LHCN-M2 (cell line): ENCODE data around the gene WASHC4. TPM values are rescaled to one million over a fixed set of nuclear protein-coding genes. Genes with fewer than 3 reads are reported as not detected.
"Not testable (repeated sequence)": the region's sequence is repeated elsewhere in the genome, so short reads cannot be mapped to it uniquely, and the experiment has no call there.

Source experiments
- DNase-seq: peaks from one replicate; pipeline ENCODE4 v3.0.0-alpha.2; 2012; ENCODE audit warnings: low read depth
- total RNA-seq: library from RNA; depleted of rRNA; stranded (reverse); fragments of >200 nt; gene quantifications from 2 replicates; pipeline ENCODE4 v1.2.3, GENCODE V29; 2014

The WASHC4 gene
- total RNA-seq, 1 experiment from 2014 or later = 83.5 TPM

DNA sequence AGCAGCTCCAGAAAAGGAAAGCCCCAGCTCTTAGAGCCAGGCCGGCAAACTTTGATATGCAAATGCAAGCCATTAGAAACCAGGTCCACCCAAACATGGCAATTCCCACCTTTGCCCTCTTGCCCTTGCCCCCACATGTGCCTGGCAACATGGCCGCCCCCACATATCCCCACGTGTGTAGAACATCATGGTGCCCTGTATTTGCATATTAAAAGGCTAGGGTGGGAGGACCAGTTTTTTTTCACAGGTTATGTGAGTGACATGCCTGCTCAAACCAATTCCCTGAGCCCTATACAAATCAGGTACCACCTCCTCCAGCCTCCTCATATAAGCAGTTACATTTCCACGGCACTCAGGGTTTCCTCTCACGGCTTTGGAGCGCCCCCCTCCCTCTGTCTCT is 17.2 kb upstream of the WASHC4 start:
- no peak for DNase-seq

DNA sequence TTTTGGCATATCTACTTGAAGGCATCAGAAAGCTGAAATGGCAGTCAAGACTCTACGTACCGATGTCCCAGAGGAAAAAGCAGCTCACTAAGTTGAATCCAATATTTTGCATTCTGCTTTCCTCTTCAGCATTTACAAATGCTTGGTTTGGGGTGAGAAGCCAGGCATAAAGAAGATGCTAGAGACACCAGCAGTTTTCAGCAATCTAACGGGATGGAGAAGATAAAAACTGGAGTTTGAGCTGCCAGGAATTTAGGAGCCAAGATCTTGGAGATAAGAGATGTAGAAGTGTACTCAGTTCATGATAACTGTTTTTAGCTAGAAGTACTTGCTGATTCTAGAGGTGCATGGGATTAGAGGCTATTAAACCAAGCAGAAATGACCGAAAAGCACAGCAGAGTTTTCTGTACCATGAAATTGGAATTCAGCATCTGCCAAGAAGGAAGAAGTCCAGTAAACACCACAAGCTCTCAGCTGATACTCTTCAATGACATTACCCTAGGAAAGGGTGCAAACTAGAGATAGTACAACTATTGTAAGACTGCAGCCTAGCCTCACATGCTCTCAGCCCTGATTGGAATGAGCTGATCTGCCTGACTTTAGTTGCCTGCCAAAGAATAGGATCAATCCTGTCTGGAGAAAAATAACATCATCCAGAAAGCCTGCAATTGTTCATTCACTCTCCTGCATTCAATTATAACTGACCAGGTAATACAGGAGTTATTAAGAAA is 15.9 kb upstream of the WASHC4 start:
- no peak for DNase-seq

- DNase-seq = no peak
Measured at GRCh38 chr12:105092336-105092735, 15.2 kb upstream of the WASHC4 start.

GRCh38 chr12:105095338-105095737 is 12.2 kb upstream of the WASHC4 start:
- not testable (repeated sequence) for DNase-seq

DNA sequence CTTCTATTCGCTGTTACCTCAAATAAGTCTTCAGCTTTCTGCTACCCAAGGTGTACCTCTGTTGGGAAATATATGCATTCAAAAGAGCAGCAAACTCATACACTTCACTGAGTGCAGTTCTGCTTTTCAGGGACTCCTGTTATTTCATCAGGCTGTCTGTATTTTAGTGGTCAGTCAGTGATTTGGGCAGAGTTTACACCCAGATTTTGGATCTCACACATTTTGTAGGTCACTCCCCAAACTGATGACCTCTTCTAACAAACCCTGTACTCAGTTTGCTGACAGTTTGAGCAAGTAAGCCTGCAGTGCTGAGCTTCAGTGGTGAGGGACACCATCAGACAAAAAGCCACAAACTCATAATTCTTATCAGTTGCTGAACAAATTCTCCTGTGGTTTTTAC is 8.2 kb upstream of the WASHC4 start:
- no peak for DNase-seq

- DNase-seq = peak; percentile 76
Measured at GRCh38 chr12:105100207-105100985, 7.1 kb upstream of the WASHC4 start.

GRCh38 chr12:105100998-105101397 is 6.5 kb upstream of the WASHC4 start:
- peak; percentile 46 for DNase-seq

DNA sequence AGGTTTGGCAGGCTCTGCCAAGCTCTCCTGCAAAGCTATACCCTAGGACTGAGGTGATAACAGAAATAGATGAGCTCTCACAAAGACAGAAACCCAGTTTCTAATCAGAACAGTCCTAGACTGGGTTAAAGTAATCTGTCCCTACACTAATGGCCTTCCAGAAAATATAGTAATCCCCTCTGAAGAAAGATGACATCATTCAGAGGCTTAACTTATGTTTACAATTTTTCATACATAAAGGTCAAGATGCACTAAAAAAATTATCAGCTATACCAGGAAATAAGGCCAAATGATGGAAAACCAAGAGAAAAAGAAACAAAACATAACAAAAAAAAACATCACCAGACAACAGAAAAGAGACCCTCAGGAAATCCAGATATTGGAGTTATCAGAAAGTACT is 4.9 kb upstream of the WASHC4 start:
- DNase-seq = no peak

- DNase-seq = no peak
Measured at GRCh38 chr12:105104762-105105161, 2.8 kb upstream of the WASHC4 start.

DNA sequence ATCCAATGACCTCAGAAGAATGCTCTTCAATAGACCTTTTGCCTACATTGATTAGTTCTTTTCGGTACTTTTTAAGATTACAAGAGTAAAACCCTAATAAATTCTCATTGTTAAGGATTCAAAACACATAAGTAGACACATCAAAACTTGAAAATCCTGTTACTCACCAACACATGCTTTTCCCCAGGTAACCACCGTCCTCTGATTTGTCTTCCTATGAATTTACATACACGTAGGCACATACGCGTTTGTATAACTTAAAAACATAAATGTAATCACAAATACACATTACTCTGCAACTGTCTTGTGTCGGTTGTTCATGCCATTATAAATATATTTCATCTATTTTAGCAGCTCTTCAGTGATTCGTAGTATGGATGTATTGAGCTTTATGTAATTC is 910 bp upstream of the WASHC4 start:
- no peak for DNase-seq

- DNase-seq = peak; percentile 50
Measured at GRCh38 chr12:105107171-105107493, 399 bp upstream of the WASHC4 start.

DNA sequence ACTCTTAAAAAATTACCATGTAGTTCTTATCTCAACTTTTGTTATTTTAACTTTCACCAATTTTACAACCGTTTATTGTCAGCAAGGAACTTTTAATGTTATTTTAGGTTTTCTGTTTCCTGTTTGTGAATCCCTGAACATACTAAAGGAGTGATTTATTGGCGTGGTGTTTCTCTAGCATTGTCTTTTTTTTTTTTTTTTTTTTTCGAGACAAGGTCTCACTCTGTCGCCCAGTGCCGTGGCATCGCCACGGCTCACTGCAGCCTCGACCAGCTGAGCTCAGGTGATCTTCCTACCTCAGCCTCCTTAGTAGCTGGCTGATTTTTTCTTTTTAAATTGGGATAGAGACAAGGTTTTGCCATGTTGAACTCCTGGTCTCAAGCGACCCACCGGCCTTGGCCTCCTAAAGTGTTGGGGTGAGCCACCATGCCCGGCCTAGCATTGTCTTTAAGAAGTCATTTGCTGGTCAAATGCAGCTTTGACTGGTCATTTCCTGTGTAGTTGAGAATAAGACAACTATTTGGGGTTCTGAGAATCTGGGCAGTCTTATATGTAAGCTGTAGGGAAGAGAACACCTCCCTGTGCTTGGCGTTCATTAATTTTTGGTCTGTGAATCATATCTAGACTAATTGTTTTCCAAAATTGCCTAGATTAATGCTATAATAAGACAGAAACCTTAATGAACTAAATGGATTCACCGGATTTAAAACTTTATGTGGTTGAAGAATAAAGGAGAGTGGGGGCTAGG is 2.1 kb downstream of the WASHC4 start:
- peak; percentile 43 for DNase-seq

DNA sequence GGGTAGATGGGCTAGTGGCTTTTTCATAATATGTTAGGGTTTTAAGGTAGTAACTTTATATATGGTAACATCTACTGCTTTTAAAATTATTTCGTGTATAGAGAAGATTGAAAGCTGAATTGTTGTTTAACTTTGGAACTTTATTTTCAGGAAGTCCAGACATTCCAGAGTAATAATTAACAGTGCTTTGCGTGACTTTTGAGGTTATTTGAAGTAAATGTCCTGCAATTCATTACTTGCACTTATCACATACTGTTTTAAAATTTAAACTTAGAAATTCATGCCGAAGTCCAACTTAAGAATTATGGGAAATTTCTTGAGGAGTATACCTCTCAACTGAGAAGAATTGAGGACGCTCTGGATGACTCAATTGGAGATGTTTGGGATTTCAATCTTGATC is 3.3 kb downstream of the WASHC4 start:
- no peak for DNase-seq

- DNase-seq = peak; percentile 47
Measured at GRCh38 chr12:105113094-105113493, 5.6 kb downstream of the WASHC4 start.

DNA sequence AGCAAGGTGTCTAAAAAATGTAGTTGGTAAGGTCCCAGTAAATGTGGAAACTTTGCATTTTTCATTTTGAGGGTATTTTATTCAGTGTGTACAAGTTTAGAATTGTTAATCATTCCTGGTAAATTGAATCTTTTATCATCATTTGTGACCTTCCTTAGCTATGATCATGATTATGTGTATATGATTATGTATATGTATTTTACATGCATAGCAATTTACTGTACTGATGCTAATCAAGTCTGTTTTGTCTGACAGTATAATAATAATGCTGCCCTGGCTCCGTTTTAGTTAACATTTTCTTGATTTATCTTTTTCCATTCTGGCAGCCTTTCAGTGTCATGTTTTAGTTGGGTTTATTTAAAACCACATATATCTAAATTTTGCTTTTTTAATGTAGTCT is 9.4 kb downstream of the WASHC4 start:
- no peak for DNase-seq

GRCh38 chr12:105120551-105120950 is 13.0 kb downstream of the WASHC4 start:
- peak; percentile 41 for DNase-seq

- DNase-seq = no peak
Measured at GRCh38 chr12:105138248-105138647, 30.7 kb downstream of the WASHC4 start.

GRCh38 chr12:105141320-105141922 is 33.9 kb downstream of the WASHC4 start:
- DNase-seq = no peak

GRCh38 chr12:105142259-105142658 is 34.7 kb downstream of the WASHC4 start:
- DNase-seq = no peak

- no peak for DNase-seq
Measured at GRCh38 chr12:105156260-105156659, 48.7 kb downstream of the WASHC4 start.

DNA sequence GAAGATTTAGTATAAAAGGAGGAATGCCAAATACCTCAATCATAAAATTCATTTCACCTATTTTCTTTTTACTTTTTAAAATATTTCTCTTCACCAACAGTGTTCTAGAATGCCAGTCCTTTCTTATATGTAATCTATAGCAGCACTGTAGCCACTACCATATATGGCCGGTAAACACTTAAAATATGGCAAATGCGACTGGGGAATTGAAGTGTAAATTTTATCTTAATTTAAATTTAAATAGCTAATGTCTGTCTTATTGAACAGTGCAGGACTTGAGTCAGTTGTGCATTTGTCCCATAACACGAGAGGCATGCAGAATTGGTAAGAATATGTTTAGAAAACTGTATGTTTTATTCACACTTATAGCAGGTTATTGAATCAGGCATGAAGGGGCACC is 50.1 kb downstream of the WASHC4 start:
- no peak for DNase-seq

DNA sequence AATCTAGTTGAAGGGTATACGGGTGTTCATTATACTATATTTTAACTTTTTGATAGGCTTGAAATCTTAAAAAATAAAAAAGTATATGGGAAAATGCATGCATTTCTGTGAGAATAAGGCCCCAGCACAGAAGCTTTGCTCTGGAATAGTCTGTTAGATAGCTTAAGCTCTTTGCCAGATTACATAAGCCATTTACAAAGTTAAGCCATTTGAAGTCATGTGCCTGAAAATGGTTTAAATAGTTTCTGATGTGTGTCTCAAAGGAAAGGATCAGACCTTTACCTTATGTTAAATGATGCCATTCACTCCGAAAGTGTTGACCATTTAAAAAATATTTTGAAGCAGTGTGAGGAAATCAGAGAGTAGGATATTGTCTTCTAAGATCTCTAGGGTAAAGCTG is 51.3 kb downstream of the WASHC4 start:
- DNase-seq = no peak
